Measurements from ENCODE around the gene TNS3. TPM values are rescaled to one million over a fixed set of nuclear protein-coding genes. Genes with fewer than 3 reads are reported as not detected.

Gene TNS3
- total RNA-seq, 5 donors from 2014 or later (not counting 1 experiment from before 2014, with no cell fraction given) = 0.58 to 3.7 (median 2.0) TPM

- H3K36me3 ChIP-seq (ENCODE audit: control insufficient read depth in 2 of 2, extremely low read depth in 1 of 2, insufficient read depth in 1 of 2, low read length in 1 of 2) = no peaks in the 10 kb centered on the region
- Mint-ChIP-seq H3K4me3 (no peak overlapping the region), H3K9me3 (no peaks in the 10 kb centered on the region), H3K4me1 (peaks cover 0 to 21% (median 20%) of the 10 kb centered on the region in 3 donors), H3K27me3 (peaks cover 0 to 4% of the 10 kb centered on the region in 2 donors), H3K36me3 (no peaks in the 10 kb centered on the region), H3K27ac (no peak overlapping the region)
- H3K4me1 ChIP-seq (ENCODE audit: control insufficient read depth in 1 of 2, extremely low read depth in 1 of 2, insufficient read depth in 2 of 2, low read length in 2 of 2) = no peaks in the 10 kb centered on the region
- H3K27me3 ChIP-seq (replicated peaks in 1 of 2; ENCODE audit: control insufficient read depth in 2 of 2, extremely low read depth in 1 of 2, insufficient read depth in 2 of 2, low read length in 1 of 2) = no peaks in the 10 kb centered on the region
- ChIA-PET CTCF (no interaction called here), POLR2A (no interaction called here)
- DNase-seq (no peak), ATAC-seq (replicated peaks in 1 of 4) (no peak)
- no peaks in the 10 kb centered on the region for H3K9me3 ChIP-seq
- H3K4me3 ChIP-seq (ENCODE audit: control insufficient read depth in 1 of 2, extremely low read depth in 1 of 2, low read length in 1 of 2) = no peak overlapping the region
- H3K27ac ChIP-seq (ENCODE audit: low read length) = no peak overlapping the region
- 78% methylated on average over 6 of the region's 7 CpGs for whole genome bisulfite sequencing (ENCODE audit: insufficient coverage)
Observed at GRCh38 chr7:47496666-47497065, 85.2 kb downstream of the TNS3 start.

DNA sequence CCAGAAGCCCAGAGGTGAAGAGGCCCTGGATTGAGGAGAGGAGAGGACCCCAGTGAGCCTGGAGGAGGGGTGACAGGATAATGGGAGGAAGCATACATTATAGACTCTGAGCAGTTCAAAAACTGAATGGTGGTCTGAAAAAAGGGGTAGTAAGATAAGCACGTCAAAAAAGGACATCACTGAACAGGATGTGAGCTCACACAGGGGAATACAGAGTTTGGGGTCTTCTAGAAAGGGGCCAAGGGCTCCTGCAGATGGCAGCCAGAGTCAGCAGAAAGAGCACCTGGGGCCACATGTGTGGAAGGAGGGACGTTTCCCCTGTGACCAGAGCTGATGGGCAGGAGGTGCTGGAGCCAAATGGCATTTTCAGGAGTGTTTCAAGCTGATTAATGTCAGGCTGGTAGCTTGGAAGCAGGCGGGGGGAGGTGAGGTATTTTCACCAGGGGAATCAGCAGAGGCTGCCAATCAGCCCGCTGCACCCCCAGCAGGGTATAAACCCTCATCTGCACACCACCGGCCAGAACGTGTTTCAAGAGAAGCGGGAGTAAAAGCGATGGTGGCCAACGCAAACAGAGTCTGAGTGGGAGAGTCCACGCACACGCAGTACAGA lies 85.8 kb downstream of the TNS3 start:
- Mint-ChIP-seq H3K27me3 (peaks cover 0 to 4% of the 10 kb centered on the region in 2 donors), H3K27ac (no peak overlapping the region), H3K4me1 (peaks cover 0 to 21% (median 20%) of the 10 kb centered on the region in 3 donors), H3K4me3 (no peak overlapping the region), H3K36me3 (no peaks in the 10 kb centered on the region), H3K9me3 (no peaks in the 10 kb centered on the region)
- no peaks in the 10 kb centered on the region for H3K9me3 ChIP-seq
- no peaks in the 10 kb centered on the region for H3K4me1 ChIP-seq (ENCODE audit: control insufficient read depth in 1 of 2, extremely low read depth in 1 of 2, insufficient read depth in 2 of 2, low read length in 2 of 2)
- no peaks in the 10 kb centered on the region for H3K27me3 ChIP-seq (replicated peaks in 1 of 2; ENCODE audit: control insufficient read depth in 2 of 2, extremely low read depth in 1 of 2, insufficient read depth in 2 of 2, low read length in 1 of 2)
- 72% methylated on average over 11 of the region's 11 CpGs for WGBS (ENCODE audit: insufficient coverage)
- ChIA-PET POLR2A (no interaction called here), CTCF (no interaction called here)
- ATAC-seq (replicated peaks in 1 of 4) (no peak), DNase-seq (no peak)
- H3K36me3 ChIP-seq (ENCODE audit: control insufficient read depth in 2 of 2, extremely low read depth in 1 of 2, insufficient read depth in 1 of 2, low read length in 1 of 2) = no peaks in the 10 kb centered on the region
- no peak overlapping the region for H3K4me3 ChIP-seq (ENCODE audit: control insufficient read depth in 1 of 2, extremely low read depth in 1 of 2, low read length in 1 of 2)
- H3K27ac ChIP-seq (ENCODE audit: low read length) = no peak overlapping the region

- Mint-ChIP-seq H3K4me1 (peaks cover 0 to 21% (median 20%) of the 10 kb centered on the region in 3 donors), H3K9me3 (no peaks in the 10 kb centered on the region), H3K27me3 (peaks cover 0 to 4% of the 10 kb centered on the region in 2 donors), H3K27ac (no peak overlapping the region), H3K36me3 (no peaks in the 10 kb centered on the region), H3K4me3 (no peak overlapping the region)
- Histone ChIP-seq H3K4me3 (ENCODE audit: control insufficient read depth in 1 of 2, extremely low read depth in 1 of 2, low read length in 1 of 2) (no peak overlapping the region), H3K9me3 (no peaks in the 10 kb centered on the region), H3K4me1 (ENCODE audit: control insufficient read depth in 1 of 2, extremely low read depth in 1 of 2, insufficient read depth in 2 of 2, low read length in 2 of 2) (no peaks in the 10 kb centered on the region), H3K27ac (ENCODE audit: low read length) (no peak overlapping the region), H3K36me3 (ENCODE audit: control insufficient read depth in 2 of 2, extremely low read depth in 1 of 2, insufficient read depth in 1 of 2, low read length in 1 of 2) (no peaks in the 10 kb centered on the region), H3K27me3 (replicated peaks in 1 of 2; ENCODE audit: control insufficient read depth in 2 of 2, extremely low read depth in 1 of 2, insufficient read depth in 2 of 2, low read length in 1 of 2) (peaks cover 0 to 6% of the 10 kb centered on the region in 2 experiments)
- ATAC-seq (replicated peaks in 1 of 4) (no peak), DNase-seq (no peak)
- ChIA-PET POLR2A (interaction anchor here in 1 of 2 donors (0.7 kb wide), 1 partner anchor 18 kb away, joined by 5 read pairs; no protein-coding TSS in a partner anchor), CTCF (no interaction called here)
- WGBS (ENCODE audit: insufficient coverage) = 56% methylated on average over 6 of the region's 14 CpGs
Observed at GRCh38 chr7:47493976-47494911, 87.7 kb downstream of the TNS3 start.

GRCh38 chr7:47492716-47493325 lies 89.1 kb downstream of the TNS3 start:
- POLR2A ChIA-PET = no interaction called here
- H3K36me3 ChIP-seq (ENCODE audit: control insufficient read depth in 2 of 2, extremely low read depth in 1 of 2, insufficient read depth in 1 of 2, low read length in 1 of 2) = no peaks in the 10 kb centered on the region
- Mint-ChIP-seq H3K9me3 (no peaks in the 10 kb centered on the region), H3K4me3 (no peak overlapping the region), H3K36me3 (no peaks in the 10 kb centered on the region), H3K27ac (no peak overlapping the region), H3K27me3 (peaks cover 0 to 4% of the 10 kb centered on the region in 2 donors), H3K4me1 (peaks cover 0 to 20% (median 19%) of the 10 kb centered on the region in 3 donors)
- no peak for ATAC-seq (replicated peaks in 1 of 4)
- peaks cover 0 to 6% of the 10 kb centered on the region in 2 experiments for H3K27me3 ChIP-seq (replicated peaks in 1 of 2; ENCODE audit: control insufficient read depth in 2 of 2, extremely low read depth in 1 of 2, insufficient read depth in 2 of 2, low read length in 1 of 2)
- 89% methylated on average over 11 of the region's 14 CpGs for WGBS (ENCODE audit: insufficient coverage)
- H3K4me3 ChIP-seq (ENCODE audit: control insufficient read depth in 1 of 2, extremely low read depth in 1 of 2, low read length in 1 of 2) = no peak overlapping the region
- no peak overlapping the region for H3K27ac ChIP-seq (ENCODE audit: low read length)
- H3K4me1 ChIP-seq (ENCODE audit: control insufficient read depth in 1 of 2, extremely low read depth in 1 of 2, insufficient read depth in 2 of 2, low read length in 2 of 2) = no peaks in the 10 kb centered on the region
- DNase-seq = no peak
- CTCF ChIA-PET = no interaction called here
- no peaks in the 10 kb centered on the region for H3K9me3 ChIP-seq

- Mint-ChIP-seq H3K27ac (no peak overlapping the region), H3K4me1 (peaks cover 0 to 7% (median 3%) of the 10 kb centered on the region in 3 donors), H3K27me3 (peaks cover 0 to 4% of the 10 kb centered on the region in 2 donors), H3K9me3 (no peaks in the 10 kb centered on the region), H3K4me3 (no peak overlapping the region), H3K36me3 (no peaks in the 10 kb centered on the region)
- ATAC-seq (replicated peaks in 1 of 4) (no peak), DNase-seq (no peak)
- CTCF ChIA-PET = no interaction called here
- Histone ChIP-seq H3K27ac (ENCODE audit: low read length) (no peak overlapping the region), H3K36me3 (ENCODE audit: control insufficient read depth in 2 of 2, extremely low read depth in 1 of 2, insufficient read depth in 1 of 2, low read length in 1 of 2) (no peaks in the 10 kb centered on the region), H3K27me3 (replicated peaks in 1 of 2; ENCODE audit: control insufficient read depth in 2 of 2, extremely low read depth in 1 of 2, insufficient read depth in 2 of 2, low read length in 1 of 2) (peaks cover 0 to 6% of the 10 kb centered on the region in 2 experiments), H3K9me3 (no peaks in the 10 kb centered on the region), H3K4me1 (ENCODE audit: control insufficient read depth in 1 of 2, extremely low read depth in 1 of 2, insufficient read depth in 2 of 2, low read length in 2 of 2) (no peaks in the 10 kb centered on the region), H3K4me3 (ENCODE audit: control insufficient read depth in 1 of 2, extremely low read depth in 1 of 2, low read length in 1 of 2) (no peak overlapping the region)
- POLR2A ChIA-PET = no interaction called here
- WGBS (ENCODE audit: insufficient coverage) = 90% methylated on average over 13 of the region's 24 CpGs
Observed at GRCh38 chr7:47490501-47491265, 91.2 kb downstream of the TNS3 start.

DNA sequence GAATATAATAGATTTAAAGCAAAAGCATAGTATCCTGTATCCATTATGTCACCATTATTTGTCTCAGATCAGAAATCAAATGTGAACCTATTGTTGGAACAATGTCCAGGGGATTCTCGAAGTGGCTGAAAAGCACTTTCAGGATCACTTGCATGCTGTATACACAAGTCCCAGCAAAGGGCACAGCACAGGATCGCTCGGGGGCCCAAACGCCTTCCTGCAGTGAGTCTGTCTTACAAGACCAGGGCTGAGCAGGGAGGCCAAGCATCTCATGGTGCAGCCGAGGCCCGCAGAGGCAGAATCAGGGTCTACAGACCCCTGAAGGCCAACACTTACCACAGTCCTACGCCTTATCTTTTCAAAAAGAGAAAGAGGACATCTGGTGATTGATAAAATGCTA lies 92.3 kb downstream of the TNS3 start:
- Histone ChIP-seq H3K4me1 (ENCODE audit: control insufficient read depth in 1 of 2, extremely low read depth in 1 of 2, insufficient read depth in 2 of 2, low read length in 2 of 2) (no peaks in the 10 kb centered on the region), H3K9me3 (no peaks in the 10 kb centered on the region), H3K36me3 (ENCODE audit: control insufficient read depth in 2 of 2, extremely low read depth in 1 of 2, insufficient read depth in 1 of 2, low read length in 1 of 2) (no peaks in the 10 kb centered on the region), H3K27me3 (replicated peaks in 1 of 2; ENCODE audit: control insufficient read depth in 2 of 2, extremely low read depth in 1 of 2, insufficient read depth in 2 of 2, low read length in 1 of 2) (peaks cover 0 to 6% of the 10 kb centered on the region in 2 experiments), H3K27ac (ENCODE audit: low read length) (no peak overlapping the region), H3K4me3 (ENCODE audit: control insufficient read depth in 1 of 2, extremely low read depth in 1 of 2, low read length in 1 of 2) (no peak overlapping the region)
- no peaks in the 10 kb centered on the region for H3K9me3 Mint-ChIP-seq
- 73% methylated on average over 4 of the region's 7 CpGs for WGBS (ENCODE audit: insufficient coverage)
- no peaks in the 10 kb centered on the region for H3K36me3 Mint-ChIP-seq
- H3K4me3 Mint-ChIP-seq = no peak overlapping the region
- DNase-seq (no peak), ATAC-seq (replicated peaks in 1 of 4) (no peak)
- POLR2A ChIA-PET = no interaction called here
- no peak overlapping the region for H3K27ac Mint-ChIP-seq
- CTCF ChIA-PET = no interaction called here
- H3K4me1 Mint-ChIP-seq = peaks cover 0 to 6% (median 0%) of the 10 kb centered on the region in 3 donors
- peaks cover 0 to 3% of the 10 kb centered on the region in 2 donors for H3K27me3 Mint-ChIP-seq
